Measurements from ENCODE around the gene PLEKHM2. TPM values are rescaled to one million over a fixed set of nuclear protein-coding genes. Genes with fewer than 3 reads are reported as not detected.
"Not testable (repeated sequence)": the region's sequence is repeated elsewhere in the genome, so short reads cannot be mapped to it uniquely, and the experiment has no call there.

Gene PLEKHM2
- total RNA-seq, 1 donor from 2014 or later, result 60.6 TPM

DNA sequence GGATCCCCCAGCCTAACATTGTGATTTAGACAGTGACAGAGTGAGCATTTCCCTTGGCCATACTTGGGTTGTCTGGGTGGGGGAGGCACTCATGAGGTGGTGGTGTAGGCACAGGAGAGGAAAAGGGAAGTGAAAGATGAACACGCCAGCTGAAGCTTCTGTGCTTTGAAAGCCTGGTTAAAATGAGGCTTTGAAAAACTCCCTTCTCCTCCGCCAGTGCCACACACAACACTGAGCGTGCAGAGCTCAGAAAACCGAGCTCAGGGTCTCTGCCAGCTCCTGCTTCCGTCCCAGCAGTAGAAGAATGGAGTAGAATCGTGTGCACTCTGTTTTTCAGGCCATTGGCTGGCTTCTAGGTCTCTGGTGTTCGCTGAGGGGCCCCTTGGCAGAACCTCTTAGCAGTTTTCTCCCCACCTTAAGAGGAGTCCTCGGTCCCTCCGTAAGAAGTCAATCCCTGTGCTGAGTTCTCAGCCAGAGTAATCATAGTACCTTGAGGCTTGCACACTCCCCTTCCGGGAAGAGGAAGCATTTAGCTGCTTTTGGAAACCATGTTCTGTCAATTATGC, 12.9 kb downstream of the PLEKHM2 start:
- H3K27ac Mint-ChIP-seq, result peak overlapping the region; percentile 44
- peaks cover 4% of the 10 kb centered on the region for H3K4me1 Mint-ChIP-seq
- no peaks in the 10 kb centered on the region for H3K27me3 Mint-ChIP-seq (ENCODE audit: low read depth)
- DNase-seq (ENCODE audit: low spot score in 2 of 2, unreplicated experiment in 2 of 2), result no peak
- no peaks in the 10 kb centered on the region for H3K9me3 Mint-ChIP-seq
- H3K36me3 Mint-ChIP-seq, result peaks cover 3% of the 10 kb centered on the region
- no peak for TF ChIP-seq CTCF (IDR thresholded peaks at IDR 0.05; ENCODE audit: unreplicated experiment)
- no peak overlapping the region for H3K4me3 Mint-ChIP-seq

- H3K9me3 Mint-ChIP-seq, result no peaks in the 10 kb centered on the region
- DNase-seq (ENCODE audit: low spot score in 2 of 2, unreplicated experiment in 2 of 2), result no peak
- peaks cover 8% of the 10 kb centered on the region for H3K4me1 Mint-ChIP-seq
- H3K27me3 Mint-ChIP-seq (ENCODE audit: low read depth), result no peaks in the 10 kb centered on the region
- H3K36me3 Mint-ChIP-seq, result peaks cover 3% of the 10 kb centered on the region
- no peak overlapping the region for H3K27ac Mint-ChIP-seq
- no peak for TF ChIP-seq CTCF (IDR thresholded peaks at IDR 0.05; ENCODE audit: unreplicated experiment)
- no peak overlapping the region for H3K4me3 Mint-ChIP-seq
These were observed 14.1 kb downstream of the PLEKHM2 start for GRCh38 chr1:15698201-15698600.

GRCh38 chr1:15699321-15699720, 15.2 kb downstream of the PLEKHM2 start:
- not testable (repeated sequence) for H3K36me3 Mint-ChIP-seq; H3K4me3 Mint-ChIP-seq; H3K27ac Mint-ChIP-seq; H3K9me3 Mint-ChIP-seq; H3K27me3 Mint-ChIP-seq (ENCODE audit: low read depth); DNase-seq (ENCODE audit: low spot score in 2 of 2, unreplicated experiment in 2 of 2)
- peaks cover 17% of the 10 kb centered on the region for H3K4me1 Mint-ChIP-seq

DNA sequence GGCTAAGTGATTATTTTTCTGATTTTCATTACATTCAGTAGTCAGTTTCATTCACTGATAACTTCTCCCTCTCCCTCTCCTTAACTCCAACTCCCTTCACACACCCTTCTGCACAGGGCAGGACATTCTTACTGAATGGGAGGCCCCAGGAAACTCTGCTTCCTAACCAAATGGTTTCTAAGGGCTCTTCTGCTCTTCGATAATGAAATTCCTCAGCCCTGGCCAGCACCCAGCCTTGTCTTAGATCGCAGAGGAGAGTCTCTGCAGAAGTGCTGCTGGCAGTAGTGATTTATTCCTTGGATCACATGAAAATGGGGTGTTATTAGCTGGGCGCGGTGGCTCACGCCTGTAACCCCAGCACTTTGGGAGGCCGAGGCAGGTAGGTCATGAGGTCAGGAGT, 16.4 kb downstream of the PLEKHM2 start:
- peaks cover 4% of the 10 kb centered on the region for H3K36me3 Mint-ChIP-seq
- no peaks in the 10 kb centered on the region for H3K27me3 Mint-ChIP-seq (ENCODE audit: low read depth)

DNA sequence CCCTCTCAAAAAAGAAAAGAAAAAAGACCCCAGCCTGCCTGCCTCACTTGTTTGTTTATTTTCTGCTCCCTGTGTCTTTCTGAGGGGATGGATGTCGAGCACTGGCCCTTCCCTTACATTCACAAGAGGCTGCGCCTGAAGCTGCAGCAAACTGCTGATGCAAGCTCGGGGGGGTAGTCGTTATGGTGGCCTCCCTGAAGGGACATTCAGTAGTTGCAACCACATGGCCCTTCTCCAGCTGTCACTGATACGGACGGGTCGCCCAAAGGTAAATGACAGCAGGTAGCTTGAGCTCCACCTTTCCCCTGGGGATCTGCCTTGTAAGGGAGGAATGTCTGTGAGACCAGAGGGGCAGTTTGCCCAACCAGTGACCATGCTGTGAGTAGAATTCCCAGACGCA, 17.7 kb downstream of the PLEKHM2 start:
- TF ChIP-seq CTCF (IDR thresholded peaks at IDR 0.05; ENCODE audit: unreplicated experiment), result no peak
- Mint-ChIP-seq H3K4me3 (no peak overlapping the region), H3K27me3 (ENCODE audit: low read depth) (no peaks in the 10 kb centered on the region), H3K4me1 (peaks cover 17% of the 10 kb centered on the region), H3K27ac (peak overlapping the region; percentile 12), H3K9me3 (no peaks in the 10 kb centered on the region), H3K36me3 (peaks cover 10% of the 10 kb centered on the region)
- no peak for DNase-seq (ENCODE audit: low spot score in 2 of 2, unreplicated experiment in 2 of 2)

More for the DNA sequence above, 16.4 kb downstream of the PLEKHM2 start:
- no peak for TF ChIP-seq CTCF (IDR thresholded peaks at IDR 0.05; ENCODE audit: unreplicated experiment)
- peaks cover 17% of the 10 kb centered on the region for H3K4me1 Mint-ChIP-seq
- no peaks in the 10 kb centered on the region for H3K9me3 Mint-ChIP-seq
- H3K27ac Mint-ChIP-seq, result peak overlapping the region; percentile 71
- no peak for DNase-seq (ENCODE audit: low spot score in 2 of 2, unreplicated experiment in 2 of 2)
- H3K4me3 Mint-ChIP-seq, result no peak overlapping the region

DNA sequence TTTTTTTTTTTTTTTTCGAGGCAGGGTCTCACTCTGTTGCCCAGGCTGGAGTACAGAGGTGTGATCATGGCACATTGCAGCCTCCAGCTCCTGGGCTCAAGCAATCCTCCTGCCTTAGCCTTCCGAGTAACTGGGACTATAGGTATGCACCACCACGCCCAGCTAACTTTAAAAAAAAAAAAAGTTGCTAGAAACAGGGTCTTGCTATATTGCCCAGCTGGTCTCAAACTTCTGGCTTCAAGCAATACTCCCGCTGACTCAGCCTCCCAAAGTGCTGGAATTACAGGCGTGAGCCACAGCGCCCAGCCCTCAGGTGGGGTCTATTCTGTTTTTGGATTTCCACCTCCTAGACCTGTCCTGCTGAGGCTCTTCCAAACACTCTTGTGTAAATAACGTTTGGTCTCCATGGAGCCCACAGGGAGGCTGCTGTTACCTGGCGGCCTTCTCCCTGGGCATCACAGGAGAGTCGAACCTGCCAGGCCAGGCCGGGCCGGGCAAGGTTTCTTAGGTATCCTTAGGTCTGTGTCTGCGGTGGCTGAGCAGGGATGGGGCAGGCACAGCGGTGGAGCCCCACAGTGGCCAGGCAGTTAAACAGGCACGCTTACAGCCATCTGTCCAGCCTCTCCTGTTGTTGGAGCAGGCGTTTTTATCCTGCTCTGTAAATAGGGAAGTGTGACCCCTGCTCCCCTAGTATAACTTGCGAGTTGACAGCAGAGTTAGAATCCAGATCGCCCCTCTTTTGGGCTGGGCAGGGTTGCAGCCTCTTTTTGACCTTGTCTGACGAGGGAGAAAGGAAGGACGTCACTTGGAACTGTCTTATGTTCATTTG, 18.8 kb downstream of the PLEKHM2 start:
- H3K27me3 Mint-ChIP-seq (ENCODE audit: low read depth), result no peaks in the 10 kb centered on the region
- peak overlapping the region; percentile 88 for H3K27ac Mint-ChIP-seq
- no peak overlapping the region for H3K4me3 Mint-ChIP-seq
- peaks cover 17% of the 10 kb centered on the region for H3K4me1 Mint-ChIP-seq
- no peak for TF ChIP-seq CTCF (IDR thresholded peaks at IDR 0.05; ENCODE audit: unreplicated experiment)
- no peak for DNase-seq (ENCODE audit: low spot score in 2 of 2, unreplicated experiment in 2 of 2)
- H3K36me3 Mint-ChIP-seq, result peaks cover 10% of the 10 kb centered on the region
- H3K9me3 Mint-ChIP-seq, result no peaks in the 10 kb centered on the region
